ENCODE measurements around the gene PRDX2. TPM values are rescaled to one million over a fixed set of nuclear protein-coding genes. Genes with fewer than 3 reads are reported as not detected.

Gene PRDX2
- total RNA-seq, 1 experiment from 2014 or later, result 746 TPM

- TF ChIP-seq EZH2 (IDR thresholded peaks at IDR 0.05; ENCODE audit: low read length, unreplicated experiment) (no peak), EZH2phosphoT487 (IDR thresholded peaks at IDR 0.05; ENCODE audit: borderline replicate concordance, low read length) (no peak), CTCF (conservative IDR thresholded peaks at IDR 0.05; ENCODE audit: low read depth, low read length) (no peak)
- Histone ChIP-seq H2AFZ (ENCODE audit: low read length) (peak within 1 kb of the TSS; percentile 89), H3K27ac (ENCODE audit: low read length) (peak within 1 kb of the TSS; percentile 91), H3K9me3 (ENCODE audit: low read length) (no peaks in the 10 kb centered on the region), H3K27me3 (ENCODE audit: low read length) (no peaks in the 10 kb centered on the region), H3K79me2 (ENCODE audit: low read length) (no peaks in the 10 kb centered on the region), H3F3A (ENCODE audit: low read length, unreplicated experiment) (peaks cover 4% of the 10 kb centered on the region), H3K4me2 (ENCODE audit: low read length) (peak within 1 kb of the TSS; percentile 94), H3K4me1 (ENCODE audit: insufficient read depth, low read length) (peaks cover 30% of the 10 kb centered on the region), H4K20me1 (ENCODE audit: low read length) (no peaks in the 10 kb centered on the region), H3K9me2 (replicated peaks; ENCODE audit: low read length) (no peaks in the 10 kb centered on the region), H3K4me3 (ENCODE audit: low read length) (peak within 1 kb of the TSS; percentile 79), H3K36me3 (ENCODE audit: low read depth, low read length) (peaks cover 5% of the 10 kb centered on the region; the same call in 1 of the 2 replicates), H3K9ac (ENCODE audit: low read length) (peak within 1 kb of the TSS; percentile 89)
- ChIA-PET POLR2A (ENCODE audit: unreplicated experiment) (no interaction called here), CTCF (interaction anchor here (0.6 to 1.4 kb wide), 2 partner anchors 21 to 203 kb away, joined by 4 to 5 read pairs; no protein-coding TSS in a partner anchor)
- intact Hi-C loops (cut with micrococcal nuclease), result loop anchor here (5.0 kb wide), 1 partner anchor 72 kb away; no protein-coding TSS in a partner anchor
- ATAC-seq, result peak; percentile 46
- BruUV-seq (replicated peaks), result TSS peak; percentile 44
- DNase-seq, result peak; percentile 97
These were observed 26.7 kb downstream of the PRDX2 start, which contains the start of gene HOOK2 for GRCh38 chr19:12774588-12775555. TSS of gene HOOK2 (minus strand) at chr19:12775552. CDS start at chr19:12775449, 103 bp downstream.

GRCh38 chr19:12773571-12773970 is 28.0 kb downstream of the PRDX2 start:
- H3K27me3 ChIP-seq (ENCODE audit: low read length), result no peaks in the 10 kb centered on the region
- H3K4me1 ChIP-seq (ENCODE audit: insufficient read depth, low read length), result peaks cover 21% of the 10 kb centered on the region
- H3K36me3 ChIP-seq (ENCODE audit: low read depth, low read length), result peaks cover 6% of the 10 kb centered on the region; the same call in 1 of the 2 replicates
- intact Hi-C loops (cut with micrococcal nuclease), result no loop called here
- DNase-seq (peak; percentile 56), ATAC-seq (no peak)
- H2AFZ ChIP-seq (ENCODE audit: low read length), result no peak overlapping the region
- TF ChIP-seq CTCF (conservative IDR thresholded peaks at IDR 0.05; ENCODE audit: low read depth, low read length) (peak; percentile 63), EZH2phosphoT487 (IDR thresholded peaks at IDR 0.05; ENCODE audit: borderline replicate concordance, low read length) (no peak), EZH2 (IDR thresholded peaks at IDR 0.05; ENCODE audit: low read length, unreplicated experiment) (no peak)
- H3K4me3 ChIP-seq (ENCODE audit: low read length), result no peak overlapping the region
- H4K20me1 ChIP-seq (ENCODE audit: low read length), result no peaks in the 10 kb centered on the region
- H3K4me2 ChIP-seq (ENCODE audit: low read length), result no peak overlapping the region
- H3K9me3 ChIP-seq (ENCODE audit: low read length), result no peaks in the 10 kb centered on the region
- no peak overlapping the region for H3K27ac ChIP-seq (ENCODE audit: low read length)
- ChIA-PET CTCF (interaction anchor here (0.6 to 1.0 kb wide), 4 partner anchors 9 to 22 kb away, joined by 3 to 4 read pairs (median 4); no protein-coding TSS in a partner anchor), POLR2A (ENCODE audit: unreplicated experiment) (no interaction called here)
- H3K79me2 ChIP-seq (ENCODE audit: low read length), result no peaks in the 10 kb centered on the region
- no TSS peak for BruUV-seq (replicated peaks)
- no peaks in the 10 kb centered on the region for H3K9me2 ChIP-seq (replicated peaks; ENCODE audit: low read length)
- H3K9ac ChIP-seq (ENCODE audit: low read length), result no peak overlapping the region
- H3F3A ChIP-seq (ENCODE audit: low read length, unreplicated experiment), result peaks cover 4% of the 10 kb centered on the region

Data from PC-3 (cell line).